GM18520 (cell line): ENCODE results near the gene EME1.

Source experiments
- ATAC-seq: cut with Tn5 transposase; IDR thresholded peaks from one replicate; pipeline ENCODE4 v1.9.1; 2021; ENCODE audit not compliant: unreplicated experiment

EME1 gene

GRCh38 chr17:50363217-50364060 is 9.6 kb upstream of the EME1 start:
- ATAC-seq = no peak

- ATAC-seq = no peak
Measured at GRCh38 chr17:50364061-50364458, 9.0 kb upstream of the EME1 start.

- no peak for ATAC-seq
Measured at GRCh38 chr17:50364715-50365114, 8.3 kb upstream of the EME1 start.

- no peak for ATAC-seq
Measured at GRCh38 chr17:50365165-50365564, 7.9 kb upstream of the EME1 start.

GRCh38 chr17:50365649-50366393 is 7.2 kb upstream of the EME1 start:
- no peak for ATAC-seq

- ATAC-seq = no peak
Measured at GRCh38 chr17:50367401-50367800, 5.6 kb upstream of the EME1 start.

GRCh38 chr17:50370052-50370451 is 3.0 kb upstream of the EME1 start:
- no peak for ATAC-seq

- ATAC-seq = no peak
Measured at GRCh38 chr17:50371526-50371925, 1.5 kb upstream of the EME1 start.

GRCh38 chr17:50372222-50372757 is 739 bp upstream of the EME1 start:
- ATAC-seq = no peak

GRCh38 chr17:50373705-50374104 is 676 bp downstream of the EME1 start:
- no peak for ATAC-seq

GRCh38 chr17:50375858-50376538 is 3.0 kb downstream of the EME1 start:
- no peak for ATAC-seq

GRCh38 chr17:50379351-50380132 is 6.5 kb downstream of the EME1 start:
- no peak for ATAC-seq

- no peak for ATAC-seq
Measured at GRCh38 chr17:50380369-50381259, 7.6 kb downstream of the EME1 start.

GRCh38 chr17:50381260-50381815 is 8.3 kb downstream of the EME1 start:
- ATAC-seq = no peak

GRCh38 chr17:50381920-50382319 is 8.9 kb downstream of the EME1 start:
- ATAC-seq = no peak

GRCh38 chr17:50382931-50383330 is 9.9 kb downstream of the EME1 start:
- ATAC-seq = no peak

- ATAC-seq = no peak
Measured at GRCh38 chr17:50386510-50386909, 13.5 kb downstream of the EME1 start.

GRCh38 chr17:50388728-50389127 is 15.7 kb downstream of the EME1 start:
- no peak for ATAC-seq

- ATAC-seq = no peak
Measured at GRCh38 chr17:50389534-50389933, 16.5 kb downstream of the EME1 start.
